Nephron (organoid): Measurements from ENCODE around the gene EHBP1.

Source experiments
- H3K27ac Mint-ChIP-seq, 3 experiments: 2 replicates each; pipeline ENCODE4 v1.8.0; 2020; ENCODE audit warnings: mixed read lengths in 3 of 3, mild to moderate bottlenecking in 2 of 3, moderate library complexity in 1 of 3
- H3K27me3 Mint-ChIP-seq: 2 replicates; pipeline ENCODE4 v1.8.0; 2021; ENCODE audit warnings: low read depth, mild to moderate bottlenecking, moderate library complexity, mixed read lengths
- H3K36me3 Mint-ChIP-seq: 2 replicates; pipeline ENCODE4 v1.8.0; 2020; ENCODE audit warnings: low read depth, mixed read lengths
- H3K4me1 Mint-ChIP-seq: 2 replicates; pipeline ENCODE4 v1.8.0; 2020; ENCODE audit warnings: mixed read lengths
- H3K4me3 Mint-ChIP-seq, 3 experiments: 2 replicates each; pipeline ENCODE4 v1.8.0; 2020; ENCODE audit warnings: mild to moderate bottlenecking in 3 of 3, mixed read lengths in 3 of 3, moderate library complexity in 2 of 3
- H3K9me3 Mint-ChIP-seq: 2 replicates; pipeline ENCODE4 v1.8.0; 2020; ENCODE audit warnings: mixed read lengths
- CTCF ChIP-seq, 3 experiments: fragments of 200-600 bp; sonication (generic); IDR thresholded peaks; one replicate each; pipeline ENCODE4 v1.5.0; 2021; ENCODE audit warnings: antibody characterized with exemption in 3 of 3; ENCODE audit not compliant: unreplicated experiment in 3 of 3

The EHBP1 gene

GRCh38 chr2:63051795-63052333, 346.4 kb downstream of the EHBP1 start:
- no peaks in the 10 kb centered on the region for H3K9me3 Mint-ChIP-seq
- peaks cover 56% of the 10 kb centered on the region for H3K4me1 Mint-ChIP-seq
- peak overlapping the region; percentile 60 to 71 (median 67) for H3K4me3 Mint-ChIP-seq
- H3K27ac Mint-ChIP-seq: no peak overlapping the region
- H3K36me3 Mint-ChIP-seq: peaks cover under 1% of the 10 kb centered on the region
- H3K27me3 Mint-ChIP-seq: peaks cover 97% of the 10 kb centered on the region
- no peak for TF ChIP-seq CTCF (IDR thresholded peaks at IDR 0.05; ENCODE audit: unreplicated experiment in 3 of 3)

GRCh38 chr2:63052411-63053080, 347.0 kb downstream of the EHBP1 start:
- peaks cover 97% of the 10 kb centered on the region for H3K27me3 Mint-ChIP-seq
- no peak for TF ChIP-seq CTCF (IDR thresholded peaks at IDR 0.05; ENCODE audit: unreplicated experiment in 3 of 3)
- H3K4me1 Mint-ChIP-seq: peaks cover 58% of the 10 kb centered on the region
- no peaks in the 10 kb centered on the region for H3K9me3 Mint-ChIP-seq
- H3K36me3 Mint-ChIP-seq: no peaks in the 10 kb centered on the region
- H3K4me3 Mint-ChIP-seq: peak overlapping the region; percentile 60 to 71 (median 67)
- no peak overlapping the region for H3K27ac Mint-ChIP-seq

GRCh38 chr2:63053081-63053888, 347.8 kb downstream of the EHBP1 start:
- no peaks in the 10 kb centered on the region for H3K9me3 Mint-ChIP-seq
- peak overlapping the region in 1 of 3 experiments; percentile 19 for H3K4me3 Mint-ChIP-seq
- H3K27me3 Mint-ChIP-seq: peaks cover 97% of the 10 kb centered on the region
- H3K27ac Mint-ChIP-seq: no peak overlapping the region
- H3K36me3 Mint-ChIP-seq: no peaks in the 10 kb centered on the region
- TF ChIP-seq CTCF (IDR thresholded peaks at IDR 0.05; ENCODE audit: unreplicated experiment in 3 of 3): no peak
- H3K4me1 Mint-ChIP-seq: peaks cover 65% of the 10 kb centered on the region

- Mint-ChIP-seq H3K36me3 (no peaks in the 10 kb centered on the region), H3K4me1 (peaks cover 65% of the 10 kb centered on the region), H3K27me3 (peaks cover 97% of the 10 kb centered on the region), H3K27ac (no peak overlapping the region), H3K9me3 (no peaks in the 10 kb centered on the region), H3K4me3 (peak overlapping the region; percentile 42 to 61 (median 53))
- TF ChIP-seq CTCF (IDR thresholded peaks at IDR 0.05; ENCODE audit: unreplicated experiment in 3 of 3): peak in 1 of 3 experiments; percentile 42
Measured at GRCh38 chr2:63053889-63054602, 348.5 kb downstream of the EHBP1 start.

- no peak for TF ChIP-seq CTCF (IDR thresholded peaks at IDR 0.05; ENCODE audit: unreplicated experiment in 3 of 3)
- peaks cover 96% of the 10 kb centered on the region for H3K27me3 Mint-ChIP-seq
- peak overlapping the region; percentile 5 to 34 (median 11) for H3K4me3 Mint-ChIP-seq
- peaks cover 58% of the 10 kb centered on the region for H3K4me1 Mint-ChIP-seq
- no peak overlapping the region for H3K27ac Mint-ChIP-seq
- H3K36me3 Mint-ChIP-seq: no peaks in the 10 kb centered on the region
- no peaks in the 10 kb centered on the region for H3K9me3 Mint-ChIP-seq
Measured at GRCh38 chr2:63054841-63055225, 349.3 kb downstream of the EHBP1 start.
